ENCODE measurements around the gene AGPAT4. TPM values are rescaled to one million over a fixed set of nuclear protein-coding genes. Genes with fewer than 3 reads are reported as not detected.
A peak's percentile ranks its signal among the peaks of the same experiment; 100 is the strongest.

AGPAT4 gene
- polyA plus RNA-seq, 1 donor from 2014 or later, result 0.98 TPM

DNA sequence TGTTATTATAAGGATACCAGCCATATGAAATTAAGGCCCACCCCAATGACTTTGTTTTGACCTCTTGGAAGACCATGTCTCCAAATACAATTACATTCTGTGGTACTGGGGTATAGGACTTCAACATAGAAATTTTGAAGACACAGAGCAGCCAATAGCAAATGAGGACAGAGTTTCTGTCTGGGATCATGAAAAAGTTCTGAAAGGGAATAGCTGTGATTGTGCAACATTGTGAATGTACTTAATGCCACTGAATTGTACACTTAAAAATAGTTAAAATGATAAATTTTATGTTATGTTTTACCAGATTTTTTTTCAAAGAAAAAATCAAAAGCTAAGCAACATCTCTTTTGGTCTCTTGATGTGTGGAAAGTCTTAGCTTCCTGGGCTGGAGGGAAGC is 27.0 kb upstream of the AGPAT4 start:
- Mint-ChIP-seq H3K4me3 (no peak overlapping the region), H3K36me3 (no peaks in the 10 kb centered on the region), H3K27me3 (no peaks in the 10 kb centered on the region), H3K4me1 (no peaks in the 10 kb centered on the region), H3K27ac (no peak overlapping the region), H3K9me3 (peaks cover 0 to 4% (median 2%) of the 10 kb centered on the region in 3 donors)

DNA sequence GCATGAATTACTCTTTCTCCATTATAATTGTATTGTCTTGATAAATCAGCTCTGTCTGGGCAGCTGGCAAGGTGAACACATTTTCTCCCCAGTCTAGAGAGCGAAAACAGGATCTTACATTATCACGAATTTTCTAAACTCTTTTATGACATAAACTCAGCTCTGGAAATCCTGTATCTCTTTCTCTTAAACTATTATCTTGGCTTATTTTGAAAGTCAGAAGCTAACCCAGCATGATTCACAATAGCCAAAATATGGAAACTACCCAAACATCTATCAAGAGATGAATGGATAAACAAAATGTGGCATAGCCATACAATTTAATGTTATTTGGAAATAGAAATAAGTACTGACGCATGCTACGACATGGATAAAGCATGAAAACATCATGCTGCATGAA is 25.9 kb upstream of the AGPAT4 start:
- peaks cover 0 to 6% (median 2%) of the 10 kb centered on the region in 3 donors for H3K9me3 Mint-ChIP-seq
- no peaks in the 10 kb centered on the region for H3K4me1 Mint-ChIP-seq
- no peak overlapping the region for H3K27ac Mint-ChIP-seq
- no peaks in the 10 kb centered on the region for H3K27me3 Mint-ChIP-seq
- no peak overlapping the region for H3K4me3 Mint-ChIP-seq
- H3K36me3 Mint-ChIP-seq, result no peaks in the 10 kb centered on the region

DNA sequence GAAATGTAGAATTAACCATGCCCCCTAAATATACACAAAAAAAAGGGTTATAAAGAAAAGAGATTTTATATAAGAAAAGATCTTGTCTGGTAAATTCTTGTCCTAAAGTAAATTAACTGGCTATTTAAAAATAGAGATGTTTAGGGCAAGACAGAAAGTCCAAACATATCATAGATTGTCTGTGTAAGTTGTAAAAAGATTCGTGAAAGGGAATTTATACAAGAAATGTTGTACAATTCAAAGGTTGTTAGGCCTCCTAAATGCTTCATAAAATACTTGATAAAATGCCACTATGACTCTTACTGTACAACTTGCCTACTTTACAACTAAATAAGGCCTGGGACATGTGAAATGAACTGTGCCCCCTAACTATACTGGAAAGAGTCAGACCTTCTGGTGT is 21.9 kb upstream of the AGPAT4 start:
- no peaks in the 10 kb centered on the region for H3K36me3 Mint-ChIP-seq
- peaks cover 1% of the 10 kb centered on the region for H3K27me3 Mint-ChIP-seq
- peaks cover 0 to 2% (median 0%) of the 10 kb centered on the region in 3 donors for H3K4me1 Mint-ChIP-seq
- H3K4me3 Mint-ChIP-seq, result no peak overlapping the region
- peaks cover 0 to 6% (median 2%) of the 10 kb centered on the region in 3 donors for H3K9me3 Mint-ChIP-seq
- no peak overlapping the region for H3K27ac Mint-ChIP-seq

DNA sequence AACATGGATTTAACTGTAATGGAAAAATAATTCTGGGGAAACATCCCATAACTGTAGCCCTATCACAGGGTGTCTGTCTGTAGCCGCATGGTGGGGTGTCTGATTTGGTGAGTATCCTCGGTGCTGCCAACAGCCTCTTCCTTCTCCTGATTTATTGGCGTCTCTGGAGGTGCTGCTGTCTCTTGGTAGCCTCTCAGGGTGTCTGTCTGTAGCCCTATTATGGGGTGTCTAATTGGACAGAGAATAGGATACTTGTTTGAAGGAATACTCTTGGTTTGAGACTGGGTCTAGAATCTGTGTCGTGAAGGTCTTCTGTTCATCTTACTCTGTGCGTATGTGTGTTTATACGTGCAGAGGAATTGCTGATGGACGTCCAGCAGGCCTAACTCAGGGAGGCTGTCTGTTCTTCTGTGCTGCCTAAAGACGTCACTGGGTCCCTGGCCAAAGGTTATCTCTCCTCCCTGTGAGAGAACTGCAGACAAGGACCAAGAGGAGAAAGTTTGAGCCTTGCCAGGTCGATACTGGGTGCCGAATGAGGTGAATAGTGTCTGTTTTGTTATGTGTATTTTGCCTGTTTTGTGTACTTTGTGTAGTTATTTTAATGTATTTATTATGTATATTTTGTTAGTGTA is 18.9 kb upstream of the AGPAT4 start:
- Mint-ChIP-seq H3K36me3 (no peaks in the 10 kb centered on the region), H3K4me3 (no peak overlapping the region), H3K9me3 (peaks cover 0 to 6% (median under 1%) of the 10 kb centered on the region in 3 donors), H3K27me3 (peaks cover 1% of the 10 kb centered on the region), H3K4me1 (peaks cover 0 to 3% (median 0%) of the 10 kb centered on the region in 3 donors), H3K27ac (no peak overlapping the region)

DNA sequence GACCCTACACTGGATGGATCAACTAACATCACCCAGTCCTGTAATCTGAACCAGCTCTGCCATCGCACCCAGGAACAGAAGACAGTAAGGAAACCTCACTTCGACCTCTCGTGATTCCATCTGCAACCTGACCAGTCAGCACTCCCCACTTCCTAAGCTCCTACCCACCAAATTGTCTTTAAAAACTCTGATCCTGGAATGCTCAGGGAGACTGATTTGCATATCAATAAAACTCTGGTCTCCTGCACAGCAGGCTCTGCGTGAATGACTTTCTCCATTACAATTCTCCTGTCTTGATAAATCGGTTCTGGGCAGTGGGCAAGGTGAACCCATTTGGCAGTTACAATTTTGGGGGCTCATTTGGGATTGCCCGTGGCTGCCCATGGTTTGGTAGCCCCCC is 18.3 kb upstream of the AGPAT4 start:
- peaks cover 0 to 6% (median under 1%) of the 10 kb centered on the region in 3 donors for H3K9me3 Mint-ChIP-seq
- H3K36me3 Mint-ChIP-seq, result no peaks in the 10 kb centered on the region
- peaks cover 0 to 3% (median 0%) of the 10 kb centered on the region in 3 donors for H3K4me1 Mint-ChIP-seq
- no peak overlapping the region for H3K4me3 Mint-ChIP-seq
- no peak overlapping the region for H3K27ac Mint-ChIP-seq
- H3K27me3 Mint-ChIP-seq, result peaks cover 1% of the 10 kb centered on the region

DNA sequence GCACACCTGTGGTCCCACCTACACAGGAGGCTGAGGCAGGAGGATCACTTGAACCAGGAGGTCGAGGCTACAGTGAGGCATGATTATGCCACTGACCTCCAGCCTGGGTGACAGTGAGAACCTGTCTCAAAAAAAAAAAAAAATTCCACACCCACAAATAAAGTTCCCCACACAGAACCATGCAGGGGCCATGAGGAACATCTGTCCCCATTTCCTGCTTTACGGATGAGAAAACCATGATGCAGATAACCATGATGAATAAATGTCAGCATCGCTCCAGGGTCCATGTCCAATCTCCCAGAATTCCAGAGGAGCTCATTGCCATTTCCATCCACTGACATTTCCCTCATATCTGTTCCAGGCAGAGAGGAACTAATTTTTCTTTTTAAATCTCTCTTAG is 16.9 kb upstream of the AGPAT4 start:
- Mint-ChIP-seq H3K36me3 (no peaks in the 10 kb centered on the region), H3K4me1 (peaks cover 0 to 3% (median 0%) of the 10 kb centered on the region in 3 donors), H3K4me3 (no peak overlapping the region), H3K9me3 (peaks cover 0 to 3% (median under 1%) of the 10 kb centered on the region in 3 donors), H3K27ac (no peak overlapping the region), H3K27me3 (peaks cover 5% of the 10 kb centered on the region)

DNA sequence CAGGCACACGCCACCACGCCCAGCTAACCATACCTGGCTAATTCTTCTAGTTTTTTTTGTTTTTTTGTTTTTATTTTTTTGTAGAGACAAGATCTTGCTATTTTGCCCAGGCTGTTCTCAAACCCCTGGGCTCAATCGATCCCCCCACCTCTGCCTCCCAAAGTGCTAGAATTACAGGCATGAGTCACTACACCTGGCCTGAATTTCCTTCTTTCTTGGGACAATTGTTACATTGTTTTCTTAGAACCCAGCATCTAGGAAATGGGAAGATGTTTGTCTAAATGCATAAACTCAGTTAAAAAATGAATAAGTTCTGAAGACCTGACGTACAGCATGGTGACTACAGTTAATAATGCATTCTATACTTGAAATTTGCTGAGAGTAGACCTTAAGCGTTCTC is 10.8 kb upstream of the AGPAT4 start:
- H3K4me3 Mint-ChIP-seq, result no peak overlapping the region
- no peaks in the 10 kb centered on the region for H3K4me1 Mint-ChIP-seq
- H3K27me3 Mint-ChIP-seq, result peaks cover 8% of the 10 kb centered on the region
- no peak overlapping the region for H3K27ac Mint-ChIP-seq
- H3K36me3 Mint-ChIP-seq, result no peaks in the 10 kb centered on the region
- H3K9me3 Mint-ChIP-seq, result peaks cover 6 to 13% (median 10%) of the 10 kb centered on the region in 3 donors

DNA sequence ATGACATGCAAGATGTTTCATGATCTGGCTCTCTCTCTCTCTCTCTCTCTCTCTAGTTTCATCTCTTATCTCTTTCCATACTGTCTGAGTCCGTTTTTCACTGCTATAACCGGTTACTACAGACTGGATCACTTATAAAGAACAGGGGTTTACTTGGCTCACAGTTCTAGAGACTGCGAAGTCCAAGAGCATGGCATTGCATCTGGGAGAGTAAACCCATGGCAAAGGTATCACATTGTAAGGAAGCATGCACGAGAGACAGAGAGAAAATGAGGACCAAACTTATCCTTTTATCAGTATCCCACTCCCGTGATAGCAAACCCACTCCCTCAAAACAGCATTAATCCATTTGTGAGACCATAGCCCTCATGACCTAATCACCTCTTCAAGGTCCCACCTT is 7.2 kb upstream of the AGPAT4 start:
- no peak overlapping the region for H3K4me3 Mint-ChIP-seq
- H3K4me1 Mint-ChIP-seq, result no peaks in the 10 kb centered on the region
- no peak overlapping the region for H3K27ac Mint-ChIP-seq
- H3K36me3 Mint-ChIP-seq, result no peaks in the 10 kb centered on the region
- H3K9me3 Mint-ChIP-seq, result peaks cover 6 to 10% (median 10%) of the 10 kb centered on the region in 3 donors
- peaks cover 7% of the 10 kb centered on the region for H3K27me3 Mint-ChIP-seq

DNA sequence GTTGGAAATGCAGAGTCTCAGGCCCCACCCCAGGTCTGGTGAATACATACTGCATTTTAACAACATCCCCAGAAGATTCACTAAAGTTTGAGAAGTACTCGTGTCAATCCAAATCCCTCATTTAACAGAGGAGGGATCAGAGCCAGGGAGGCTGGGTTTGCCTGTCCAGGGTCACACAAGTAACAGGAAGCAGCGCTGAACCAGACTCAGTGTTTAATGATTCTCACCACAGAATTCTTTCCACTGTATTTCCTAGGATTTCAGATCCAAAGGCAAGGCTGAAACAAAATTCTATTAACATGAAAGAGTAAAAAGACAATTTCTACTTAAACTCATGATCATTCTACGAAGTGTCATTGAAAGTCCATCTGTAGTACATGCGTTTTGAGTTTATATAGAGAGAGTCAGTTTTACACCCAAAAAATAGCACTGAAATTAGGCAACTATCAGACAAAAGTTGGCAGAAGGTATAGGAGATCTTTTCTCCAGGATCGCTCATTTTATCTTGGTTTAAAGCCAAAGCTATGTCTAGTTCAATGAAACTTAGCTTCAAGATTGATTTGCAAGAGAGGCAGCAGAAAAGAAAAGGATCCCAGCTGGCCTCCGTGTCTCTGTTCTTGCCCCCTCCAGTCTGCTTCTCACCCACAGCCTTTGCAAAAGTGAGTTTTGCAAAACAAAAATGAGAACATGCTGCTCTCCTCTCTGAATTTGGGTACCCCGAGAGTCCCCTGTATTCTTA is 6.0 kb upstream of the AGPAT4 start:
- Mint-ChIP-seq H3K36me3 (no peaks in the 10 kb centered on the region), H3K27me3 (peaks cover 8% of the 10 kb centered on the region)

DNA sequence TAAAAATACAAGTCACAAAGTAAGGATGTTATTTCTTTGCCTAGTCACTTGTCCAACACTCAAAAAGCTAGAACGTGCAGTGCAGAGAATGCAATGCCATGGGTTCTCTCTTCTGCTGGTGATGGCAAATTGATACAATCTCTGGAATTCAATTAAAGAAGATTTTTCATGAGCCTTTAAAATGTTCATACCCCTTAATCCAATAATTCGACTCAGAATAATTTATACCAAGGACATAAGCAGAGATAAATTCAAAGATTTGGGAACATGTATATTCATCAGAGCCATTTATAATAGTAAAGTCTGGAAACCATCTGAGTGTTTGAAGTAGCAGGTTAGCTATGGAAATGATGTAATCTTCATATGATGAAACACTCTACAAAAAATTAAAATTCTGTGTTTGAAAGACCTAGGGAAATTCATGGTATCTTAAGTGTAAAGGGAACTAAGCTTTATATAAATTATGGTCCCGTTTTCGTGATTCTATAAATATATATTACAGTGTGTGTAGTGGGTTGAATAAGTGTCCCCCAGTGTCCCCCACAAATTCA is 2.8 kb upstream of the AGPAT4 start:
- Mint-ChIP-seq H3K4me3 (no peak overlapping the region), H3K36me3 (no peaks in the 10 kb centered on the region), H3K4me1 (peaks cover 7 to 8% (median 7%) of the 10 kb centered on the region in 3 donors)

More for the DNA sequence above, 6.0 kb upstream of the AGPAT4 start:
- Mint-ChIP-seq H3K9me3 (peaks cover 6 to 10% (median 10%) of the 10 kb centered on the region in 3 donors), H3K27ac (no peak overlapping the region), H3K4me1 (no peaks in the 10 kb centered on the region), H3K4me3 (no peak overlapping the region)

DNA sequence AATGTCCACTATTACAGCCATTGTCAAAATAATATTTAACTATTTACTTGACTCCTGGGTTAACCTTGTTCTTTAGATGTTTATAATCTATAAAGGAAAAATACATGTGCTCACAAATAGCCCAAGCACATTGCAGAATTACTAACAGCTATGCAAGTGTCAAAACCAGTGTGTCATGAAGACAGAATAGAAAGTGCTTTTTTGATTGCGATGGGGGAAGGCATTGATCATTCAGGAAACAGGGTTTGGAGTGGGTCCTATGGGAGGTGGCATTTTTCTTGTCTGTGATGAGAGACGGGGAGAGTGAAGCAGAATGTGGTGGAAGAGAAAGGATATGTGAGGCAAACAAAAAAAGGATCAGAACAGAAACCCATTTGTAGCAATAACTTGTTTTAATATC is 1.0 kb upstream of the AGPAT4 start:
- H3K4me1 Mint-ChIP-seq, result peaks cover 7 to 8% (median 7%) of the 10 kb centered on the region in 3 donors
- H3K27me3 Mint-ChIP-seq, result peaks cover 18% of the 10 kb centered on the region
- H3K4me3 Mint-ChIP-seq, result no peak overlapping the region
- no peak overlapping the region for H3K27ac Mint-ChIP-seq
- no peaks in the 10 kb centered on the region for H3K9me3 Mint-ChIP-seq
- H3K36me3 Mint-ChIP-seq, result no peaks in the 10 kb centered on the region

More for the DNA sequence above, 2.8 kb upstream of the AGPAT4 start:
- H3K9me3 Mint-ChIP-seq, result peaks cover 3 to 10% (median 10%) of the 10 kb centered on the region in 3 donors
- H3K27me3 Mint-ChIP-seq, result peaks cover 18% of the 10 kb centered on the region
- no peak overlapping the region for H3K27ac Mint-ChIP-seq

DNA sequence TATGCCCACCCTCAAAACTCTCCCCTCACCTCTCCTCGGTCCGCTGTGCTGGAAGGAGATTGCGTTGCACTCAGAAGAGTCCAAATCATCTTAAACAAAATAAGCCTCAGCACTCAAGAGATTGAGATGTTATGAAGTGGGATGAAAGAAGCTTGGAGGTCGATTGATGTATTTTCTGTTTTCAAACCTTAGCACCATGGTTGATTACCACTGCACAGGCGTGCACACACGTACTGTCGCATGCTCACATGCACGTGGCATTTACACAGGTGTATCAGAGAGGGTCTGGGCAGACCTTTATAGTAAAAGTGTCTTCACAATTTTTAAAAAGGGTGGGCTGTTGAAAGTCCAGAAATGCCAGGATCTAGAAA is 612 bp upstream of the AGPAT4 start:
- H3K27ac Mint-ChIP-seq, result peak overlapping the region in 2 of 3 donors; percentile 4 to 69
- no peaks in the 10 kb centered on the region for H3K36me3 Mint-ChIP-seq
- H3K4me3 Mint-ChIP-seq, result peak overlapping the region; percentile 76 to 97 (median 87)
- H3K4me1 Mint-ChIP-seq, result peaks cover 7 to 8% (median 7%) of the 10 kb centered on the region in 3 donors
- peaks cover 0 to 2% (median 0%) of the 10 kb centered on the region in 3 donors for H3K9me3 Mint-ChIP-seq
- H3K27me3 Mint-ChIP-seq, result peaks cover 18% of the 10 kb centered on the region

DNA sequence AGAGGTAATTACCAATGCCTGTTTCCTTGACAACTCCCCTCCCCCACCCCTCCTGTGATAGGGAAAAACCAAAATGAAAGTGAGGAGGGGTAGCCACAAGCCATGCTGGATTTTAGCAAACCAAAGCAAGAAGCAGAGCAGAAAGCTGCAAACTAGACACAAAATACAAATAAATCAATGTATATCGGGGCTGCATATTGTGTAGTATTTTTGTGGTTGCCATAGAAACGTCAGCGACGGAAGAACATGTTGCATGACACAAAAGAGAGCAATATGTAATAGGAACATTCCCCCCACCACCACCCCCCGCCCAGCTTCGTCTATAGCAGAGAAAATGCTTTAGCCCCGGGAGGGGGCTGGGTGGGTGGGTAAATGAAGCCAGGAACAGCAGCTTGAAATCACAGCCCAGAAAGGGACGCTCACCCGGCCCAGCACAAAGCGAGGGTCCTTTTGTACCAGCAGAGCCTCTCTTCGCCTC is 548 bp downstream of the AGPAT4 start:
- H3K4me1 Mint-ChIP-seq, result peaks cover 7 to 8% (median 7%) of the 10 kb centered on the region in 3 donors
- H3K36me3 Mint-ChIP-seq, result no peaks in the 10 kb centered on the region
- peak overlapping the region; percentile 76 to 92 (median 86) for H3K4me3 Mint-ChIP-seq
- H3K27ac Mint-ChIP-seq, result peak overlapping the region; percentile 19 to 72 (median 72)
- H3K9me3 Mint-ChIP-seq, result peaks cover 0 to 2% (median 0%) of the 10 kb centered on the region in 3 donors
- peaks cover 18% of the 10 kb centered on the region for H3K27me3 Mint-ChIP-seq

DNA sequence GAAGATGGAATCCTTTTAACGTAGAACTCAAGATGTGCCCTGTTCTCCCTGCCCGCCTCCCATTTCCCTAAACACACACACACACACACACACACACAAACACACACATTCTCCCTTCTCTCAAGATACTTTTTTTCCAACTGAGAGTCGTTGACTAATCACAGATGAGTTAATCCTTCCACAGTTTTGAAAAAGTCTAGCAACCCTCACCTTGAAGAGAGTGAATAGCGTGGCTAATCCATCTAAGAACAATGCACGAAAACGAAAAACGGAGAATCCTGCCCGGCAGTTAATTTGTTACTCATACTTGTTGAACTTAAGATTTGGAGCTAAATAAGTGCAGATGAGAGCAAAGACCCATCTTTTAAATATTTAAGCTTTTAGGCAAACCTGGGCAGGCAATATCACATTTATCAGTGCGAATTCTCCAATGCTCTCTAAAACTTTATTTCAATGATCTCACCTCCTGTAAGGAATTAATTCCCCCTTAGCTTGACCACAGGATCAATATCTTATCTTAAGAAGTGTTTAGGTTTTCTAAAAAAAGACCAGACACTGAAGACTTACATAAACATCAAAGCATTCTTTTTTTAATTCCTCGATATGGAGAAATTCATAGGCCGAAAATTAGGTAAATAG is 1.1 kb downstream of the AGPAT4 start:
- H3K9me3 Mint-ChIP-seq, result peaks cover 0 to 2% (median 0%) of the 10 kb centered on the region in 3 donors
- peaks cover 18% of the 10 kb centered on the region for H3K27me3 Mint-ChIP-seq
- H3K36me3 Mint-ChIP-seq, result no peaks in the 10 kb centered on the region
- peaks cover 7 to 8% (median 7%) of the 10 kb centered on the region in 3 donors for H3K4me1 Mint-ChIP-seq
- H3K27ac Mint-ChIP-seq, result peak overlapping the region; percentile 64 to 72 (median 72)
- peak overlapping the region in 3 of 4 donors; percentile 46 to 92 (median 91) for H3K4me3 Mint-ChIP-seq

All from IgD-negative memory B cell (primary cell).